Measurements from ENCODE around the gene POM121C. TPM values are rescaled to one million over a fixed set of nuclear protein-coding genes. Genes with fewer than 3 reads are reported as not detected.

POM121C gene
- total and polyA plus RNA-seq, 2 experiments from 2014 or later, result 13.4 to 19.9 TPM

Small RNA genes lying within 50 kb of the gene (small RNA-seq; reads per million reads assigned to genes)
- not detected for gene AC211429.1
- gene RF00019, result not detected

Other genes starting within 250 kb of the POM121C start
- gene TRIM73, start 90.7 kb downstream of the POM121C start, total RNA-seq, result 0.72 and 5.0 TPM in 2 replicates
- gene TRIM73, start 90.7 kb downstream of the POM121C start, polyA plus RNA-seq, result 6.0 and 6.7 TPM in 2 replicates
- gene SPDYE5, start 6.0 kb upstream of the POM121C start, total RNA-seq, result not detected in 2 replicates
- 1.4 and 1.5 TPM in 2 replicates for gene SPDYE5, start 6.0 kb upstream of the POM121C start, polyA plus RNA-seq

All from hepatocyte (in vitro differentiated cells).